ENCODE measurements around the gene XKR3.
"Not testable (repeated sequence)": the region's sequence is repeated elsewhere in the genome, so short reads cannot be mapped to it uniquely, and the experiment has no call there.

The XKR3 gene

DNA sequence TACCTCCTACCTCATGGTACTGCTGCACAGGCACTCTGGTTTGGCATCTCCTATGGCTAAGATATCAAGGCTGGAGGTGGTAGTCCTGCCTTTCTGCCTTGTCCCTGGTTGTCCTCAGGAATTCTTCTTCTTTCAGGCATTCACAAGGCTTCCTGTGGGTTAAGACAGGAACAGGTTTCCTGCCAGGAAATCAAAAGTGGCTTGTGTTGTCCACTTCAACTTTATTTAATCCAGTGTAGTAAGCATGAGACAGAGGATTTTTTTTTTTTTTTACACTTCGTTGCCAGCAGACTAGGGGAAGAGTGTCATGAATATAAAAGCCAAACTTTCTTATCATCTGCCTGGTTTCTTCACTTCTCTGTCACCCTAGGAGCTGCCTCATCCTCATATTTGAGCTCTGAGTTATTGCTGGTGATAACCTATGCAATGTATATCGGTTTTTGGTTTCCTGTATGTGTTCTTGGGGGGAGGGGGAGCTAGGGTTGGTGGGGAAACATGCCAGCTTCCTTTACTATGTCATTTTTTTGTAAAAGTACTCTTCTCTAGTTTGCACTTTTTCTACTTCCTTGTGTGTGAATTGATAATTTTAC is 50.2 kb downstream of the XKR3 start:
- no peak for DNase-seq (ENCODE audit: low spot score)
- TF ChIP-seq, protein P1, sequence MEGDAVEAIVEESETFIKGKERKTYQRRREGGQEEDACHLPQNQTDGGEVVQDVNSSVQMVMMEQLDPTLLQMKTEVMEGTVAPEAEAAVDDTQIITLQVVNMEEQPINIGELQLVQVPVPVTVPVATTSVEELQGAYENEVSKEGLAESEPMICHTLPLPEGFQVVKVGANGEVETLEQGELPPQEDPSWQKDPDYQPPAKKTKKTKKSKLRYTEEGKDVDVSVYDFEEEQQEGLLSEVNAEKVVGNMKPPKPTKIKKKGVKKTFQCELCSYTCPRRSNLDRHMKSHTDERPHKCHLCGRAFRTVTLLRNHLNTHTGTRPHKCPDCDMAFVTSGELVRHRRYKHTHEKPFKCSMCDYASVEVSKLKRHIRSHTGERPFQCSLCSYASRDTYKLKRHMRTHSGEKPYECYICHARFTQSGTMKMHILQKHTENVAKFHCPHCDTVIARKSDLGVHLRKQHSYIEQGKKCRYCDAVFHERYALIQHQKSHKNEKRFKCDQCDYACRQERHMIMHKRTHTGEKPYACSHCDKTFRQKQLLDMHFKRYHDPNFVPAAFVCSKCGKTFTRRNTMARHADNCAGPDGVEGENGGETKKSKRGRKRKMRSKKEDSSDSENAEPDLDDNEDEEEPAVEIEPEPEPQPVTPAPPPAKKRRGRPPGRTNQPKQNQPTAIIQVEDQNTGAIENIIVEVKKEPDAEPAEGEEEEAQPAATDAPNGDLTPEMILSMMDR (IDR thresholded peaks at IDR 0.05; ENCODE audit: extremely low read depth, missing control alignments): no peak

DNA sequence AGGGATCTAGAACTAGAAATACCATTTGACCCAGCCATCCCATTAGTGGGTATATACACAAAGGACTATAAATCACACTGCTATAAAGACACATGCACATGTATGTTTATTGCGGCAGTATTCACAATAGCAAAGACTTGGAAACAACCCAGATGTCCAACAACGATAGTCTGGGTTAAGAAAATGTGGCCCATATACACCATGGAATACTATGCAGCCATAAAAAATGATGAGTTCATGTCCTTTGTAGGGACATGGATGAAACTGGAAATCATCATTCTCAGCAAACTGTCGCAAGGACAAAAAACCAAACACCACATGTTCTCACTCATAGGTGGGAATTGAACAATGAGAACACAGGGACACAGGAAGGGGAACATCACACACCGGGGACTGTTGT is 53.6 kb downstream of the XKR3 start:
- not testable (repeated sequence) for DNase-seq (ENCODE audit: low spot score)

DNA sequence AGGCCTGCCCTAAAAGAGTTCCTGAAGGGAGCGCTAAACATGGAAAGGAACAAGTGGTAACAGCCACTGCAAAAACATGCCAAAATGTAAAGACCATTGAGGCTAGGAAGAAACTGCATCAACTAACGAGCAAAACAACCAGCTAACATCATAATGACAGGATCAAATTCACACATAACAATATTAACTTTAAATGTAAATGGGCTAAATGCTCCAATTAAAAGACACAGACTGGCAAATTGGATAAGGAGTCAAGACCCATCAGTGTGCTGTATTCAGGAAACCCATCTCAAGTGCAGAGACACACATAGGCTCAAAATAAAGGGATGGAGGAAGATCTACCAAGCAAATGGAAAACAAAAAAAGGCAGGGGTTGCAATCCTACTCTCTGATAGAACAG is 57.3 kb downstream of the XKR3 start:
- not testable (repeated sequence) for DNase-seq (ENCODE audit: low spot score)

DNA sequence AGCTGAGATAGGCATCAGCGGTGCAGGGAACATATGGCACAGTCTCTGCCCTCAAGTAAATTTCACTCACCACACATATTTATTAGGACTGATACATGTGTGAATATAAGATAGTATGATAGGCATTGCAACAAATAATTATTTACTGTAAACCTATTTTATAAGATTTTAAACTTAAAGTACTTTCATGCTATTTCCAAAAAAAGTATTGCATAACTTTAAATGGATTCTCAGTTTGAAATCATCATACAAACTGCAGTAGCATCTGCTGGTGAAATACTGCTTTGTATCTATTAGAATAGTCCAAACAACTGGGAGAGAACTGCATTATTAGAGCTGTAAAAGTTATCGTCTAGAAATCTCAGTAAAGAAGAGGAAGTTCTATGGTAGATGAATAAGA is 63.0 kb downstream of the XKR3 start:
- DNase-seq (ENCODE audit: low spot score): not testable (repeated sequence)

DNA sequence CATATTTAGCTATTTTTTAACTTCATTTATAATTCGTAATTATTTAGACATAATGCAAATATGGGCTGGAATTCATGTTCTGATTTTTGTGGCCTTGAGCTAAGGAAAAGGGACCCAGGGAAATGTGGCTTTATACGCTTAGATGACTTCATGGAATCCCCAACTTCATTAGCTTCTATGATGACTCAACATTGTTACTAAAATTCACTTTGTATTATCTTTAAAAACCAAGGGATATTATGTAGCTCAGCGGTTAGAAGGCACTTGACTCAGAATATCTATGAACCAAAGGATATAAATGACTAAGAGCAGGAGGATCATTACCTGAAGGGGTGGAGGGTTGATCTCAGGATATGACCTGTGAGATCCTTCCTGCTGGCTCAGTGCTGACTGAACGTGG is 64.8 kb downstream of the XKR3 start:
- not testable (repeated sequence) for DNase-seq (ENCODE audit: low spot score)

DNA sequence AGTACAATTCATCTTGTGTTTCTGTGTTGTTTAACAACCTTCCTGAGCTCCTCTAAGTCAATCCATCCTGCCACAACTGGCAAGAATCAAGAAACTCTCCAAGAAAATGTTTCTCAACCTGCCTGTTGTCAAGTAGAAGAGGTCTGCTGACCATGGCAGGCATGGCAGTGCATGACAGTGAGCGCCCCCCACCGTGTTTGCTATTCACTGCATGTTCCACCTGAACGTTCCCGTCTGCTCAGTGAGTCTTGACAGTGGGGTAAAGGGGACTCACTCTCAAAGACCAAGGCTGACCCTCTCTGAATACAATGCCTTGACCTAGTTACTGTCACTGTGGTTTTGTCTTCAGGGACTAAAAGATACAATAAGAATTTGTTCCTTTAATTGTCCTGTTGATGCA is 75.9 kb downstream of the XKR3 start:
- DNase-seq (ENCODE audit: low spot score): not testable (repeated sequence)

DNA sequence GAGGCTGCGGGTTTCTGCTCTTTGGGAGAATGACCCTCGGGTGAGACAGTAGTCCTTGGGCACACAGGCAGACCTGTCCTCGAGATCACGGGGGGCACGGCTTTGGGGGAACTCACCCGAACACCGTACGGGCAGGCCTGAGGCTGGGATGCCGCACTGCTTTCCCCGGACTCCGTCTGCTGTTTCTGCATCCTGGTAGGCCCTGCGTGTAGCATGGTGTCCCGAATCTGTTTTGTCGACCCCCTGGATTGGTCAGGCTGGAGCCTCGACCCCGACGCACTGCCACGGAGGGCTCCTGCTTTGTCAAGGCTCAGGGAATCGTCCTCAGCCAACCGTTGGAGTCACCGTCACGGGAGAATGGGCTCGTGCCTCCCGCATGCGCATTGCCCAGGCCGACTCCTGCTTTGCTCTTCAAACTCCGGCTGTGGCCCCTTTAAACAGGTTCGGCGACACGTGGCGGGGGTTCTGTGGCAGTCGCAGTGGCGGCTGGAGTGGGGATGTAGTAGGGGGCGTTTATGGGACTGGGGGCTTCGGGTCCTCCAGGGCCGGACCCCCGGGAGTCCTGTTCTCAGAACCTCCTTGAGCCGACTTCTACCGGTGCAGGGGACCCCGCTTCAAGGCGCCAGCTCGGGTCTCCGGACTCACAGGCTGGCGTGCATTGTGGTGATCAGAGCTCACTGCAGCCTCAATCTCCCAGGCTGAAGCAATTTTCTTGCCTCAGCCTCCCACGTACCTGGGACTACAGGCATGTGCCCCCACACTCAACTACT is 76.9 kb downstream of the XKR3 start:
- DNase-seq (ENCODE audit: low spot score): not testable (repeated sequence)

DNA sequence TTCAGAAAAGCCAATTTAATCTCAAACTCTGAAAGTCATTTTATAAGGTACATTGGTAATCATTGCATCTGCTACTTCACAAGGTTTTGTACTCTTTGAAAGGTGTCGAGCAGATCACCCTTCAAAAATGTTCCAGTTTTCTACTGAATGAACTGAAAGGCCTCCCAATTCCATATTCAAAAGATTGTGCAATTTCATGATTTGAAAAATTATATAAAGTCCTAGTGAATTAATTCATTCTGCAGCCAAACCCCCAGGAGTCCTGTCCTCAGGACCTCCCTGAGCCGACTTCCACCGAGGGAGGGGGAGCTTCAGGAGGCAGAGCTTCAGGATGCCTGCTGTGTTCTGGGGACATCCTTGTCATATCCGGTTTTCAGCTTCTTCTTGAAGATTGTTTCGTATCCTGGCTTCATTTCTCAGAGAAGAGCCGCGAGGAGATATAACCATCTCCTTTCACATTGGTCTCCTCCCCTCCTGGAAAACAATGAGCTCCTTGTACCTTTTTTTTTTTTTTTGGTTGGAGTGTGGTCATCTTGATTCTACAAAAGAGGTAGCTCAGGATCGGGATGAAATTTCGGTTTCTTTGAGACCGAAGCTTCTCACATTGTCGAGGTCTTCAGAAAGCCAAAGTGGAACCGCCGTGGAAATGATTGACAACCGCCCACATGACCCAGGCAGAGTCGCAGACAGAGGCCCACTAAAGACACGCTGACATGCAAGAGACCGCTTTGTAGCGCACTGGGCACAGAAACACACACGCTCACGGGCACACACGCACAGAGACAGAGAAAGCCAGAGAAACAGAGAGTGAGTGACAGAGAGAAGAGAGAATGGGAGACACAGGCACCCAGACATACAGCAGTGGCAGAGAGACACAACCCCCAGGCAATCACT is 77.7 kb downstream of the XKR3 start:
- DNase-seq (ENCODE audit: low spot score): not testable (repeated sequence)

DNA sequence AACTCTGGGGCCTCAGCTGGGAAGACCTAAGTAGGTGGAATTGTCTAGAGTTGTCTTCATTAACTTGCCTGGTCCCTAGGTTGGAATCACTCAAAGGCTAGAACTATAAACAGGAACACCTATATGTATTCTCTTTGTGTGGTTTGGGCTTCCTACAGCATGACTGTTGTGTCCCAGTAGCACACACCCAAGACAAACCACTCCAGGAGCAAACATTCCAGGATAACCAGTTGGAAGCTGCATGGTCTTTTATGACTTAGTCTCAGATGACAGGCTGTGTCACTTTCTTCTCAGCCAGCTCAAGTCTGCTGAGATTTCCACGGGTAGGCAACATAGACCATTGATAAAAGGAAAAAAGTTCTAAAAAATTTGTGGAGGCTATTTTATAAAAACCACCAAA is 90.9 kb downstream of the XKR3 start:
- not testable (repeated sequence) for DNase-seq (ENCODE audit: low spot score)
